ENCODE results near the gene GTSE1. TPM values are rescaled to one million over a fixed set of nuclear protein-coding genes. Genes with fewer than 3 reads are reported as not detected.

Gene GTSE1
- total and polyA plus RNA-seq, 2 of the 13 experiments (the other 11 are each of a cell fraction or from before 2014, with no cell fraction given): 10.7 to 13.5 TPM

DNA sequence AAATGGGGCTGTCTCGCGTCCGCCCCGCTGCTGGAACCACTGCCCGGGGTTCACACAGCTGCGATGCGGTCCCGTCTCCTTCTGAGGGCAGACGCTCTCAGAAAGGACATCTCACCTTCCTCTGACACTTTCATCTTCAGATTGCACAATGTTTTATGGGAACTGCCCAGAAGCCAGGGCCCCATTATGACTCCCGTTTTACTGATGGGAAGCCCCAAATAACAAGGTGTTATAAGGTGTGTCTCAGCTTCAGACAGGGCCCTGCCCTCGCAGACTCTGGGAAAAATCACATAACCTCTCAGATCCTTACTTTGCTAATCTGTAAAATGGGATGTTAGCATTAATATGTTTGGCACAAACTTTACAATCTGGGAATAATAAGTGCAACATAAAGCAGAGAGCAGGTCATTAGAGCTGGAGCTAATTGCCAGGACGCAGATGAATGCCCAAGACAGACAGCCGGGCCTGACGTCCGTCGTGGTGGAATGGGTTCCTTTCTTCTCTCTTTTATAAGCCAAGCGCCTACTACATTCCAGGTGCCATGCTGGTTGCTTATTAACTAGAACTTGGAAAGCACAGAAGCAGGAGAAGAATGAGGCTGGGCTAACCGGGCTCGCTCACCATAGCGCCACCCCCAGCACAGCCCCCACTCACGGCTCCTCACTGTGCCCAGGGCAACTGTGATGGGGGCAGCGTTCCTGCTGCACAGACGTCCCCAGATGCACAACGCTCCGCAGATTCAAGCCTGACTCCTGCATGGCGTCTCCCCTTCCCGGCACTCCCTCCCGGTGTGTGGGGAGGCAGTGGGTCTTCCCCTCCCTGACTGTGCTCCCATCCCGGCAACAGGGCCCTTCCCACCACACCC is 82.6 kb downstream of the GTSE1 start (continued):
- TF ChIP-seq, protein P1, sequence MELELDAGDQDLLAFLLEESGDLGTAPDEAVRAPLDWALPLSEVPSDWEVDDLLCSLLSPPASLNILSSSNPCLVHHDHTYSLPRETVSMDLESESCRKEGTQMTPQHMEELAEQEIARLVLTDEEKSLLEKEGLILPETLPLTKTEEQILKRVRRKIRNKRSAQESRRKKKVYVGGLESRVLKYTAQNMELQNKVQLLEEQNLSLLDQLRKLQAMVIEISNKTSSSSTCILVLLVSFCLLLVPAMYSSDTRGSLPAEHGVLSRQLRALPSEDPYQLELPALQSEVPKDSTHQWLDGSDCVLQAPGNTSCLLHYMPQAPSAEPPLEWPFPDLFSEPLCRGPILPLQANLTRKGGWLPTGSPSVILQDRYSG (CRISPR knock-in tag; IDR thresholded peaks at IDR 0.05): 0 out of 2 replicates have a peak, but pooled peaks have one; percentile 48
- TF ChIP-seq, protein P2, sequence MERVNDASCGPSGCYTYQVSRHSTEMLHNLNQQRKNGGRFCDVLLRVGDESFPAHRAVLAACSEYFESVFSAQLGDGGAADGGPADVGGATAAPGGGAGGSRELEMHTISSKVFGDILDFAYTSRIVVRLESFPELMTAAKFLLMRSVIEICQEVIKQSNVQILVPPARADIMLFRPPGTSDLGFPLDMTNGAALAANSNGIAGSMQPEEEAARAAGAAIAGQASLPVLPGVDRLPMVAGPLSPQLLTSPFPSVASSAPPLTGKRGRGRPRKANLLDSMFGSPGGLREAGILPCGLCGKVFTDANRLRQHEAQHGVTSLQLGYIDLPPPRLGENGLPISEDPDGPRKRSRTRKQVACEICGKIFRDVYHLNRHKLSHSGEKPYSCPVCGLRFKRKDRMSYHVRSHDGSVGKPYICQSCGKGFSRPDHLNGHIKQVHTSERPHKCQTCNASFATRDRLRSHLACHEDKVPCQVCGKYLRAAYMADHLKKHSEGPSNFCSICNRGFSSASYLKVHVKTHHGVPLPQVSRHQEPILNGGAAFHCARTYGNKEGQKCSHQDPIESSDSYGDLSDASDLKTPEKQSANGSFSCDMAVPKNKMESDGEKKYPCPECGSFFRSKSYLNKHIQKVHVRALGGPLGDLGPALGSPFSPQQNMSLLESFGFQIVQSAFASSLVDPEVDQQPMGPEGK (CRISPR knock-in tag; IDR thresholded peaks at IDR 0.05): peak; percentile 92
- TF ChIP-seq FOXJ3 (CRISPR knock-in tag; IDR thresholded peaks at IDR 0.05; ENCODE audit: borderline replicate concordance) (0 out of 2 replicates have a peak, but pooled peaks have one; percentile 30), BCL6 (CRISPR knock-in tag; IDR thresholded peaks at IDR 0.05) (peak; percentile 89), ZNF296 (CRISPR knock-in tag; conservative IDR thresholded peaks at IDR 0.05) (no peak), ZNF44 (CRISPR knock-in tag; IDR thresholded peaks at IDR 0.05) (no peak), ZFYVE20 (CRISPR knock-in tag; IDR thresholded peaks at IDR 0.05; ENCODE audit: borderline replicate concordance, low read depth) (no peak), TRIM24 (CRISPR knock-in tag; IDR thresholded peaks at IDR 0.05) (no peak), NR2F6 (IDR thresholded peaks at IDR 0.05) (0 out of 2 replicates have a peak, but pooled peaks have one; percentile 10), NR2F6 (CRISPR knock-in tag; IDR thresholded peaks at IDR 0.05) (0 out of 2 replicates have a peak, but pooled peaks have one; percentile 4), FOSL2 (CRISPR knock-in tag; IDR thresholded peaks at IDR 0.05) (peak; percentile 33; the same call in 1 of the 2 replicates), RARG (CRISPR knock-in tag; IDR thresholded peaks at IDR 0.05; ENCODE audit: low read depth) (no peak), HOXD1 (CRISPR knock-in tag; IDR thresholded peaks at IDR 0.05) (0 out of 2 replicates have a peak, but pooled peaks have one; percentile 30)
- TF ChIP-seq, protein P3, sequence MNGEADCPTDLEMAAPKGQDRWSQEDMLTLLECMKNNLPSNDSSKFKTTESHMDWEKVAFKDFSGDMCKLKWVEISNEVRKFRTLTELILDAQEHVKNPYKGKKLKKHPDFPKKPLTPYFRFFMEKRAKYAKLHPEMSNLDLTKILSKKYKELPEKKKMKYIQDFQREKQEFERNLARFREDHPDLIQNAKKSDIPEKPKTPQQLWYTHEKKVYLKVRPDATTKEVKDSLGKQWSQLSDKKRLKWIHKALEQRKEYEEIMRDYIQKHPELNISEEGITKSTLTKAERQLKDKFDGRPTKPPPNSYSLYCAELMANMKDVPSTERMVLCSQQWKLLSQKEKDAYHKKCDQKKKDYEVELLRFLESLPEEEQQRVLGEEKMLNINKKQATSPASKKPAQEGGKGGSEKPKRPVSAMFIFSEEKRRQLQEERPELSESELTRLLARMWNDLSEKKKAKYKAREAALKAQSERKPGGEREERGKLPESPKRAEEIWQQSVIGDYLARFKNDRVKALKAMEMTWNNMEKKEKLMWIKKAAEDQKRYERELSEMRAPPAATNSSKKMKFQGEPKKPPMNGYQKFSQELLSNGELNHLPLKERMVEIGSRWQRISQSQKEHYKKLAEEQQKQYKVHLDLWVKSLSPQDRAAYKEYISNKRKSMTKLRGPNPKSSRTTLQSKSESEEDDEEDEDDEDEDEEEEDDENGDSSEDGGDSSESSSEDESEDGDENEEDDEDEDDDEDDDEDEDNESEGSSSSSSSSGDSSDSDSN (CRISPR knock-in tag; IDR thresholded peaks at IDR 0.05): 0 out of 2 replicates have a peak, but pooled peaks have one; percentile 16
- TF ChIP-seq, protein P4, sequence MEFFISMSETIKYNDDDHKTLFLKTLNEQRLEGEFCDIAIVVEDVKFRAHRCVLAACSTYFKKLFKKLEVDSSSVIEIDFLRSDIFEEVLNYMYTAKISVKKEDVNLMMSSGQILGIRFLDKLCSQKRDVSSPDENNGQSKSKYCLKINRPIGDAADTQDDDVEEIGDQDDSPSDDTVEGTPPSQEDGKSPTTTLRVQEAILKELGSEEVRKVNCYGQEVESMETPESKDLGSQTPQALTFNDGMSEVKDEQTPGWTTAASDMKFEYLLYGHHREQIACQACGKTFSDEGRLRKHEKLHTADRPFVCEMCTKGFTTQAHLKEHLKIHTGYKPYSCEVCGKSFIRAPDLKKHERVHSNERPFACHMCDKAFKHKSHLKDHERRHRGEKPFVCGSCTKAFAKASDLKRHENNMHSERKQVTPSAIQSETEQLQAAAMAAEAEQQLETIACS (CRISPR knock-in tag; IDR thresholded peaks at IDR 0.05): no peak
- TF ChIP-seq, protein P5, sequence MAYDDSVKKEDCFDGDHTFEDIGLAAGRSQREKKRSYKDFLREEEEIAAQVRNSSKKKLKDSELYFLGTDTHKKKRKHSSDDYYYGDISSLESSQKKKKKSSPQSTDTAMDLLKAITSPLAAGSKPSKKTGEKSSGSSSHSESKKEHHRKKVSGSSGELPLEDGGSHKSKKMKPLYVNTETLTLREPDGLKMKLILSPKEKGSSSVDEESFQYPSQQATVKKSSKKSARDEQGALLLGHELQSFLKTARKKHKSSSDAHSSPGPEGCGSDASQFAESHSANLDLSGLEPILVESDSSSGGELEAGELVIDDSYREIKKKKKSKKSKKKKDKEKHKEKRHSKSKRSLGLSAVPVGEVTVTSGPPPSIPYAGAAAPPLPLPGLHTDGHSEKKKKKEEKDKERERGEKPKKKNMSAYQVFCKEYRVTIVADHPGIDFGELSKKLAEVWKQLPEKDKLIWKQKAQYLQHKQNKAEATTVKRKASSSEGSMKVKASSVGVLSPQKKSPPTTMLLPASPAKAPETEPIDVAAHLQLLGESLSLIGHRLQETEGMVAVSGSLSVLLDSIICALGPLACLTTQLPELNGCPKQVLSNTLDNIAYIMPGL (CRISPR knock-in tag; IDR thresholded peaks at IDR 0.05; ENCODE audit: borderline replicate concordance in 1 of 2, low read depth in 1 of 2): 0 out of 4 replicates have a peak, but pooled peaks of 1 of the 2 experiments have one; percentile 30
- TF ChIP-seq, protein P6, sequence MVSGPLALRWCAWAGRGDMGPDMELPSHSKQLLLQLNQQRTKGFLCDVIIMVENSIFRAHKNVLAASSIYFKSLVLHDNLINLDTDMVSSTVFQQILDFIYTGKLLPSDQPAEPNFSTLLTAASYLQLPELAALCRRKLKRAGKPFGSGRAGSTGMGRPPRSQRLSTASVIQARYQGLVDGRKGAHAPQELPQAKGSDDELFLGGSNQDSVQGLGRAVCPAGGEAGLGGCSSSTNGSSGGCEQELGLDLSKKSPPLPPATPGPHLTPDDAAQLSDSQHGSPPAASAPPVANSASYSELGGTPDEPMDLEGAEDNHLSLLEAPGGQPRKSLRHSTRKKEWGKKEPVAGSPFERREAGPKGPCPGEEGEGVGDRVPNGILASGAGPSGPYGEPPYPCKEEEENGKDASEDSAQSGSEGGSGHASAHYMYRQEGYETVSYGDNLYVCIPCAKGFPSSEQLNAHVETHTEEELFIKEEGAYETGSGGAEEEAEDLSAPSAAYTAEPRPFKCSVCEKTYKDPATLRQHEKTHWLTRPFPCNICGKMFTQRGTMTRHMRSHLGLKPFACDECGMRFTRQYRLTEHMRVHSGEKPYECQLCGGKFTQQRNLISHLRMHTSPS (CRISPR knock-in tag; IDR thresholded peaks at IDR 0.05; ENCODE audit: low read depth): 0 out of 2 replicates have a peak, but pooled peaks have one; percentile 61

Data from HepG2 (cell line).